Measurements from ENCODE around the gene TM4SF4. TPM values are rescaled to one million over a fixed set of nuclear protein-coding genes. Genes with fewer than 3 reads are reported as not detected.

TM4SF4 gene
- total RNA-seq, 3 donors from 2014 or later = 0.14 to 7.1 TPM; not detected in 1

DNA sequence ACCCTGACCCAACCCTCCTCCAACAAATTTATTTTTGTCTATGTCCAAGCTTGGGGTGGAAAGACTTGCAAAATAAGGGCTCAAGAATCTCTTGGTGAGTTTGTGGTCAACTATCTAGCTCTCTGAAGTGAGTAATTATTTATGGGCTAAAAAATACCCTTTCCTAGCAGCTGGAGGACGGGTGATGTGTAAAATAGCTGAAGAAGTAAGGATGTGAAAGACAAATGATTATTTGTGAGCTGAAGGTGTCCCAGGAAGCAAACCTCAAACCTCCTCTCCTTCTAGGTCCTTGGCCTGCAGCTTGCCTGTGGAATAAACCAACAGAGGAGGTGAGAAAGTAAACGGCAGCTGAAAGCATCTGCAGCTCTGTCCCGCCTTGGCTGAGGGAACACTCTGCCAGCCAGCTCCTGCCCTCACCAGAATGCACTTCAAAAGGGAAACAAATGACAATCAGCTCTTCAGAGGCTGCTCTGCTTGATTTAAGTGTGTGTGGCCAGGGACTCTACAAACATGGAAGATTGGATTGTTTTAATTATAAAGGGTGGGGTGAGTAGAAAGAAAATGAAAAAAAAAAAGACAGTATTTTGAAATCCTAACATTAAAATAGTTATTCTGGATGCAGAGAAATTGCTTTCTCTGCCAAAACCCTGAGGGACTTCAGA, 60.3 kb downstream of the TM4SF4 start:
- TF ChIP-seq, protein P1, sequence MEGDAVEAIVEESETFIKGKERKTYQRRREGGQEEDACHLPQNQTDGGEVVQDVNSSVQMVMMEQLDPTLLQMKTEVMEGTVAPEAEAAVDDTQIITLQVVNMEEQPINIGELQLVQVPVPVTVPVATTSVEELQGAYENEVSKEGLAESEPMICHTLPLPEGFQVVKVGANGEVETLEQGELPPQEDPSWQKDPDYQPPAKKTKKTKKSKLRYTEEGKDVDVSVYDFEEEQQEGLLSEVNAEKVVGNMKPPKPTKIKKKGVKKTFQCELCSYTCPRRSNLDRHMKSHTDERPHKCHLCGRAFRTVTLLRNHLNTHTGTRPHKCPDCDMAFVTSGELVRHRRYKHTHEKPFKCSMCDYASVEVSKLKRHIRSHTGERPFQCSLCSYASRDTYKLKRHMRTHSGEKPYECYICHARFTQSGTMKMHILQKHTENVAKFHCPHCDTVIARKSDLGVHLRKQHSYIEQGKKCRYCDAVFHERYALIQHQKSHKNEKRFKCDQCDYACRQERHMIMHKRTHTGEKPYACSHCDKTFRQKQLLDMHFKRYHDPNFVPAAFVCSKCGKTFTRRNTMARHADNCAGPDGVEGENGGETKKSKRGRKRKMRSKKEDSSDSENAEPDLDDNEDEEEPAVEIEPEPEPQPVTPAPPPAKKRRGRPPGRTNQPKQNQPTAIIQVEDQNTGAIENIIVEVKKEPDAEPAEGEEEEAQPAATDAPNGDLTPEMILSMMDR (IDR thresholded peaks at IDR 0.05) = no peak
- Histone ChIP-seq H3K9me3 (no peaks in the 10 kb centered on the region), H3K36me3 (ENCODE audit: low read depth) (no peaks in the 10 kb centered on the region), H3K4me3 (no peak overlapping the region), H3K4me1 (ENCODE audit: low read depth) (no peaks in the 10 kb centered on the region)
- intact Hi-C loops (cut with DNase I, micrococcal nuclease) = loop anchor here in 1 of 2 donors (10.0 kb wide), 1 partner anchor 120 kb away; the partner anchor contains the start of gene WWTR1
- peak; percentile 54 for ATAC-seq
- DNase-seq = no peak

DNA sequence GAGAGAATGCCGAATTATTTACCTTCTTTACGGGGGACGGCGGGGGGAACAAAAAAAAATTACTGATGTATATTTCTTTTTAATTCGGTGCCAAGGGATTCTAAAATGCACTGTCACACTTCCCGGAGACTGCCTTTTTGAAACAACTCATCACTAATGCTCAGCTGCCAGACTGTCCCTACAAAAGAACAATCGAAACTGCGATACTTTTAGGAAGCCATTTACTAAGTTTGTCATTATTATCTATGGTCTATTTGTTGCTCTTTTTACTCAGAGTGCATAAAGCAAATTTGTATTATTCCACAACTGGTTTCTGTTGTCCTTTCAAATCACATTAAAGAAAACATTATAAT, 60.8 kb downstream of the TM4SF4 start:
- Histone ChIP-seq H3K4me3 (no peak overlapping the region), H3K4me1 (ENCODE audit: low read depth) (no peaks in the 10 kb centered on the region), H3K9me3 (no peaks in the 10 kb centered on the region), H3K36me3 (ENCODE audit: low read depth) (no peaks in the 10 kb centered on the region)
- no peak for DNase-seq
- no peak for ATAC-seq
- intact Hi-C loops (cut with DNase I, micrococcal nuclease) = loop anchor here in 1 of 2 donors (10.0 kb wide), 1 partner anchor 119 kb away; the partner anchor contains the start of gene WWTR1
- TF ChIP-seq, protein P1 (IDR thresholded peaks at IDR 0.05) = no peak

DNA sequence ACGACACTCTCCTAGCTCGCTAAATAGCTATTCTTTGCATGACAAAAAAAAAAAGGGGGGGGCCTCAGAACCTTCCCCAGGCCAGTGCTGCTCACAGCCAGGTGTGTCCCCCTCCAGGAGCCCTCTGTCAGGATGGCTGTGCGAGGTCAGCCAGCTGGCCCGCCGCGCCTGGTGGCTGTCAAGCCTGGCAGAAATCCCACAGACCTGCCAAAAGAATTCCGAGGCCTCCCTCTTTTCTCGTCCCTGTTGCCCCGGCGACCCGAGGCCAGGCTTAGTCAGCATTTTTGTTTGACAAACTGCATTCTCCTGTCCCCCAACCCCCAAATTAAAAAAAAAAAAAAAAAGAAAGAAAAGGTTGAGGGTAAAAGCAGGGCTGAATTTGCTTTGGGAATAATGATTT, 61.9 kb downstream of the TM4SF4 start:
- TF ChIP-seq, protein P1 (IDR thresholded peaks at IDR 0.05) = no peak
- Histone ChIP-seq H3K9me3 (no peaks in the 10 kb centered on the region), H3K4me1 (ENCODE audit: low read depth) (no peaks in the 10 kb centered on the region), H3K4me3 (no peak overlapping the region), H3K36me3 (ENCODE audit: low read depth) (no peaks in the 10 kb centered on the region)
- intact Hi-C loops (cut with DNase I, micrococcal nuclease) = loop anchor here in 1 of 2 donors (10.0 kb wide), 1 partner anchor 118 kb away; the partner anchor contains the start of gene WWTR1
- DNase-seq (no peak), ATAC-seq (no peak)

DNA sequence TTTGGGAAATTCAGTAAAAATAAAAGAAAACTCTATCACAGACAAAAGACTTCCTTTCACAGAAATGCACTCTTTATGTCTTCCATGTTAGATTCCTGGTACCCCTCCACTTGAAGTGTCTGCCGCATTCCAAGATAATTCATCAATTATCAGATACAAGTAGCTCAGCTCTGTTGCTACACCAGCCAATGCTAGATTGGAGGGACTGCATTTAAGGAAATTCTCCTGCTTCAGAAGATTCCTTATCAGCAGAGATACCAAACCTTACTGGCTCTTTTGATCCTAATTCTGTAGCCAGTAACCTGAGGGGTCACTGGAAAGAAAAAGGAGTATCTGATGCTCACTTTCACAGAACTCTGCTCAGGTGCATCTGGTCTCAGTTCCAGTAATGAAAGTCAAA, 63.9 kb downstream of the TM4SF4 start:
- Histone ChIP-seq H3K36me3 (ENCODE audit: low read depth) (no peaks in the 10 kb centered on the region), H3K9me3 (no peaks in the 10 kb centered on the region), H3K4me3 (no peak overlapping the region), H3K4me1 (ENCODE audit: low read depth) (no peaks in the 10 kb centered on the region)
- DNase-seq (no peak), ATAC-seq (no peak)
- TF ChIP-seq, protein P1 (IDR thresholded peaks at IDR 0.05) = no peak
- intact Hi-C loops (cut with DNase I, micrococcal nuclease) = loop anchor here in 1 of 2 donors (10.0 kb wide), 1 partner anchor 116 kb away; the partner anchor contains the start of gene WWTR1

DNA sequence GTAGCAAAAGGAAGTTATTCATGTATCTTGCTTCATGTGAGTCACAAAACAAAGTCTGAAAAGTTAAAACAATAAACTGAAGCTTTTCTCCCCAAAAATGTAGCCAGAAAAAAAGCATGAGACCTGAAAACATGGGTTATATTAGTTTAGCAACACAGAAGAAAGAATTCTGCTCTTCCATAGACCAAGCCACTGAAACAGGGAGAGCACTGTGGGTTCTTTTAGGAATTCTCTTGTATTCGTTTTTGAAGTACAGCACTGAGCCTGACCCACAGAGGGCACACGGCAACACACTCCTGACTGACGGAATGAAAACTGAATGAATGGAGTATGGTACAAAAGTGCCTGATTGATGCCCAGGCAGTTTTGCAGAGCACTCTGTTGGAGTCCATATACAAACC, 66.6 kb downstream of the TM4SF4 start:
- DNase-seq (no peak), ATAC-seq (no peak)
- H3K4me3 ChIP-seq = no peak overlapping the region
- TF ChIP-seq, protein P1 (IDR thresholded peaks at IDR 0.05) = no peak
- no peaks in the 10 kb centered on the region for H3K36me3 ChIP-seq (ENCODE audit: low read depth)
- no peaks in the 10 kb centered on the region for H3K9me3 ChIP-seq
- intact Hi-C loops (cut with DNase I, micrococcal nuclease) = no loop called here
- H3K4me1 ChIP-seq (ENCODE audit: low read depth) = no peaks in the 10 kb centered on the region

All from mucosa of descending colon (tissue), 3 donors.